GM18951 (cell line): ENCODE results near the gene CDC45.
"Not testable (repeated sequence)": the region's sequence is repeated elsewhere in the genome, so short reads cannot be mapped to it uniquely, and the experiment has no call there.

ENCODE experiments used
- POLR2A ChIP-seq: IDR thresholded peaks from 4 replicates; pipeline ENCODE4 v1.6.1; 2011; ENCODE audit warnings: mild to moderate bottlenecking; ENCODE audit not compliant: insufficient read length, insufficient read depth; ENCODE audit errors: extremely low read depth
- in situ Hi-C: fragments of 300-500 bp; cut with MboI; formaldehyde crosslinking; loops from one replicate; pipeline ENCODE4 v1.12.0; 2022; ENCODE audit warnings: low sequenced_read_pairs, mixed read lengths, inconsistent platforms; ENCODE audit not compliant: unreplicated experiment

The CDC45 gene

GRCh38 chr22:19479355-19480172 is at the start of gene CDC45:
CDC45 (plus strand) TSS chr22:19479920; CDS start chr22:19479969, 49 bp downstream.
- in situ Hi-C loops, result no loop called here
- TF ChIP-seq POLR2A, result peak; percentile 62

- TF ChIP-seq POLR2A, result no peak
- in situ Hi-C loops, result no loop called here
Observed at GRCh38 chr22:19429950-19430889, 49.5 kb upstream of the CDC45 start.

GRCh38 chr22:19430890-19431541 is 48.7 kb upstream of the CDC45 start:
- no peak for TF ChIP-seq POLR2A
- in situ Hi-C loops, result no loop called here

GRCh38 chr22:19431649-19432132 is 48.0 kb upstream of the CDC45 start, which contains the start of gene HIRA:
HIRA (minus strand) TSS chr22:19431733; CDS start chr22:19431476, 257 bp downstream.
- in situ Hi-C loops, result no loop called here
- peak; percentile 19 for TF ChIP-seq POLR2A

- peak; percentile 97 for TF ChIP-seq POLR2A
Observed at GRCh38 chr22:19432133-19432851, 47.4 kb upstream of the CDC45 start, which contains the start of gene MRPL40. MRPL40 (plus strand) TSS chr22:19432545; CDS start chr22:19432555, 10 bp downstream.

GRCh38 chr22:19434401-19434800 is 45.3 kb upstream of the CDC45 start:
- TF ChIP-seq POLR2A, result no peak
- in situ Hi-C loops, result no loop called here

More at GRCh38 chr22:19432133-19432851, 47.4 kb upstream of the CDC45 start, which contains the start of gene MRPL40:
- in situ Hi-C loops, result no loop called here

- in situ Hi-C loops, result no loop called here
- TF ChIP-seq POLR2A, result no peak
Observed at GRCh38 chr22:19434829-19435580, 44.7 kb upstream of the CDC45 start.

- in situ Hi-C loops, result not testable (repeated sequence)
Observed at GRCh38 chr22:19436444-19437161, 43.1 kb upstream of the CDC45 start.

GRCh38 chr22:19438298-19438697 is 41.4 kb upstream of the CDC45 start:
- in situ Hi-C loops, result no loop called here
- no peak for TF ChIP-seq POLR2A

- no peak for TF ChIP-seq POLR2A
- in situ Hi-C loops, result no loop called here
Observed at GRCh38 chr22:19440411-19441195, 39.1 kb upstream of the CDC45 start.
